Measurements from ENCODE around the gene VPS13C.

GRCh38 chr15:61888074-61888780, 172.0 kb downstream of the VPS13C start:
- TF ChIP-seq EZH2phosphoT487 (conservative IDR thresholded peaks at IDR 0.05; ENCODE audit: low read length) (no peak), CTCF (IDR thresholded peaks at IDR 0.05; ENCODE audit: insufficient read depth, low read length, poor library complexity, severe bottlenecking) (no peak)

Measured in SU-DHL-6 (cell line).